Cardiac fibroblast (primary cell): ENCODE data around the gene SCAF8.

Experiments used
- DNase-seq, 2 donors: peaks; one replicate each; pipeline versions ENCODE4 v3.0.0 to v3.0.0-alpha.2; 2010; ENCODE audit warnings: low read depth in 2 of 2
- H3K4me3 ChIP-seq, 2 donors: replicated peaks in 1 of 2; 1 replicate in 1 of 2; 2 replicates in 1 of 2; pipeline ENCODE4 v1.5.1; 2011; ENCODE audit warnings: low read depth in 2 of 2, low read length in 2 of 2, mild to moderate bottlenecking in 2 of 2, moderate library complexity in 1 of 2
- TF ChIP-seq, protein P1 (sequence below): IDR thresholded peaks from one replicate; pipeline ENCODE4 v1.5.1; 2011; ENCODE audit warnings: low read depth, mild to moderate bottlenecking, low read length, inconsistent platforms

SCAF8 gene

DNA sequence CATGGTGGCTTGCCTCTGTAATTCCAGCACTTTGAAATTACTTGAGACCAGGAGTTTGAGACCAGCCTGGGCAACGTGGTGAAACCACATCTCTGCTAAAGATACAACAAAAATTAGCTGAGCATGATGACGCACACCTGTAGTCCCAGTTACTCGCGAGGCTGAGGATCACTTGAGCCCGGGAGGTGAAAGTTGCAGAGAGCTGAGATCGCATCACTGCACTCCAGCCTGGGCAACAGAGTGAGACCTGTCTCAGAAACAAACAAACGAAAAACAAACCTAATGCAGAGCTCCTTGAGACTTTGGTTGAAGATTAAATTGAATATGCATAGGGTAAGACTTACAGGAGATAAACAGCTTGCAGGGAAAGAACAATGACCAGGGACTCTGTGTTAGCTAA is 80.8 kb downstream of the SCAF8 start:
- DNase-seq = no peak
- TF ChIP-seq, protein P1, sequence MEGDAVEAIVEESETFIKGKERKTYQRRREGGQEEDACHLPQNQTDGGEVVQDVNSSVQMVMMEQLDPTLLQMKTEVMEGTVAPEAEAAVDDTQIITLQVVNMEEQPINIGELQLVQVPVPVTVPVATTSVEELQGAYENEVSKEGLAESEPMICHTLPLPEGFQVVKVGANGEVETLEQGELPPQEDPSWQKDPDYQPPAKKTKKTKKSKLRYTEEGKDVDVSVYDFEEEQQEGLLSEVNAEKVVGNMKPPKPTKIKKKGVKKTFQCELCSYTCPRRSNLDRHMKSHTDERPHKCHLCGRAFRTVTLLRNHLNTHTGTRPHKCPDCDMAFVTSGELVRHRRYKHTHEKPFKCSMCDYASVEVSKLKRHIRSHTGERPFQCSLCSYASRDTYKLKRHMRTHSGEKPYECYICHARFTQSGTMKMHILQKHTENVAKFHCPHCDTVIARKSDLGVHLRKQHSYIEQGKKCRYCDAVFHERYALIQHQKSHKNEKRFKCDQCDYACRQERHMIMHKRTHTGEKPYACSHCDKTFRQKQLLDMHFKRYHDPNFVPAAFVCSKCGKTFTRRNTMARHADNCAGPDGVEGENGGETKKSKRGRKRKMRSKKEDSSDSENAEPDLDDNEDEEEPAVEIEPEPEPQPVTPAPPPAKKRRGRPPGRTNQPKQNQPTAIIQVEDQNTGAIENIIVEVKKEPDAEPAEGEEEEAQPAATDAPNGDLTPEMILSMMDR = no peak
- H3K4me3 ChIP-seq = no peak overlapping the region

DNA sequence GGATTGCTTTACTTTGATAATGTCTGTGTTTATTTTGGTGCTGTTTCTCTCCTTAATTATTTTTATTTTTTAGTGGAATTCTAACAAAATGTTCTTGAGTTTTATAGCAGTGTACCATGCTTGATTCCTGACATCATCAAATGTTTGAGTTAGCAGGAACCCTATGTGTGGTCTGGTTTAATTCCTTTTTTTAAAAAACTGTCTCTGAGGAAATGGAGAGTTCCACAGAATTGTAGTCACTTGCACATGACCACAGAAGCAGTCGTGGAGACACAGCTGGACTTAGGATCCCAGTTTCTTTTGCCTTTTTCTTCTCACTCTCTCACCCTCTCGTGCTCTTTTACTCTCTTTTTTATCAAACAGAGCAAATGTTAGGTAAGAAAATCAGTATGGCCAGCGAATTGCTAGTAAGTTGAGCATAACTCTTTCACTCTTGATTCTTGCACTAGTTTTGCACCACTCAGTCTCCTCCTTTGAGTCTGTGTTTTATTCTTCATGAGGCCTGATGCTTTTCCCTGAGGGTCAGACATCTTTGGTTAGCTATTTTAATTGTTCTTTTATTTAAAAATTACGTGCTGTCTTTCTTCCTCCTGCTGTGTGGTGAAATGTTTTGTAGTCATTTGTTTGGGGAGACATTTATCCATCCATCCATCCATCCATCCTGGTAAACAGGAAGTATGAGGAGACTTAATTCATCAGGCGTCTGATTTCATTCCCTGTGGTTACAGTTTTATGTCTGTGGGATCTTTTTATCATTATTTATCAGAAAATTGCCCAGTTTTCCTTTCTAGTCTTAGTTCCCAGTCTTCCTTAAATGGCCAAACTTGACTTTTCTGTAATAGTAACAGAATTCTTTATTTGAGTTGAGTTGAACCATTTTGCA is 83.0 kb downstream of the SCAF8 start:
- DNase-seq = peak in 1 of 2 donors; percentile 27
- TF ChIP-seq, protein P1 = no peak
- no peak overlapping the region for H3K4me3 ChIP-seq

DNA sequence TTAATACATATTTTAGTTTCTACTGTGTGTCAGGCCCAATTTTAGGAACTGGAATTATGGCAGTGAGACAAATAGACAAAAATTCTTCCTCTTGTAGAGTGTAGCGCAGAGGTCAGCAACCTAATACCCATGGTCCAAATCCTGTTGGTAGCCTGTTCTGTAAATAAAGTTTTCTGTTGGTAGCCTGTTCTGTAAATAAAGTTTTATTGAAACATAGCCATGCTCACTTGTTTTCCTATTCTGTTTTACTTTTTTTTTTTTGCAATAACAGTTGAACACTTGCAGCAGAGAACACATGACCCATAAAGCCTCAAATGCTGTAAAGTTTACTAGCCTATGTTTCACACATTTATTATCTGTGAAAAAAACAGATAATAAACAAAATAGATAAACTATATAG is 87.9 kb downstream of the SCAF8 start:
- no peak for DNase-seq
- TF ChIP-seq, protein P1 = no peak

DNA sequence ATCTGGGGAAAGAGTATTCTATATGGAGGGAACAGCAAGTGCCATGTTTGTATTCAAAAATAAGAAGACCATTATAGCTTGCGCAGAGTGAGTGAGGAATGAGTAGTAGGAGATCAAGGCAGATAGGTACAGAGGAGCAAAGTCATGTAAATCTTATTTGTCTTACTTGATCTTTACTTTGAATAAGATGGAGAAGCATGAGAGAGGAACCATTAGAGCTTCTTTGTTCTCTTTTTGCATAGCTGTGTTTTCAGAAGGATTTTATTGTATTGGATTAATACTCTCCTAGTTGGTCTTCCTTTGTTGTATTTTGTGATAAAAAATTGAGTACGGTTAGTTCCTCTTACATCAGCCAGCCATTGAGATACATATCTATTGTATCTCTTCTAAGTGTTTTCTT is 88.4 kb downstream of the SCAF8 start:
- no peak overlapping the region for H3K4me3 ChIP-seq
- DNase-seq = no peak
- TF ChIP-seq, protein P1 = no peak

More for the DNA sequence above, 87.9 kb downstream of the SCAF8 start:
- H3K4me3 ChIP-seq = no peak overlapping the region

DNA sequence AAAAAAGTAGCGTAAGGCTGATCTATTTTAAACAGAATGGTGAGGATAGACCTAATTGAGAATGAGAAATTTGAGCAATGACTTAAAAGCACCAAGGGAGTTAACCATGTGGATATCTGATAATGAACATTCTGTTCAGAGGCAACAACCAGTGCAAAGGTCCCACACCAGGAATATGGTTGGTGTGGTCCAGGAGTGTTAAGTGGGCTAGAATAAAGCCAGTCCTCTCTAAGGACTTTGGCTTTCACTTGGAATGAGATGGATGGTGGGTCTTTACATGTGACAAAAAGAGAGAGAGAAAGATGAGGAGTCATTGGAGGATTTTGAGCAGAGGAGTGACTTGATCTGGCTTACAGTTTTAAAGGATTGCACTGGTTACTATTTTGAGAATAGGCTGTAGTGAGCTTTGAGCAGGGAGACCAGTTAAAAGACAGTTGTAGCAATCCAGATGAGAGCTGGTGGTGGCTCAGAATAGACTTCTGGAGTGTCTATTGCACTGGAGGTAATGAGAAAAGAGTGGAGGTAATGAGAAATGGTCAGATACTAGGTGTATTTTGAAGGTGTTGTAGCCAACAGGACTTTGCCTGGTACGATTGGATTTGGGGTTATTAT is 89.8 kb downstream of the SCAF8 start:
- no peak for DNase-seq
- no peak overlapping the region for H3K4me3 ChIP-seq
- TF ChIP-seq, protein P1 = no peak

DNA sequence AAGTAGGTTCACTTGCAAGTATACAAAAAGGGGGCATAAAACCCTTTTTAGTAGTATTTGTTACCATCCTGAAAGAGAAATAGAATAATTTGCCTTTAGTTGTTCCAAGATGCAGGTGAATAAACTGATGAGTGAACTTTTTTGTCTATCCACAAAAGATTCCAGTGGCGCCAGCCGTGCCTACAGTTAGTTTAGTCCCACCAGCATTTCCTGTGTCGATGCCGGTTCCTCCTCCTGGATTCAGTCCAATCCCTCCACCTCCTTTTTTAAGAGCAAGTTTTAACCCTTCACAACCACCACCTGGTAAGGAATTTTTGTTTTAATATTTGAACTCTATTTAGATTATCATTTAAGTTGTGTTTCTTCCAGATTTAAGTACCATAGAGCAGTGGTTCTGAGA is 90.9 kb downstream of the SCAF8 start:
- TF ChIP-seq, protein P1 = no peak
- no peak overlapping the region for H3K4me3 ChIP-seq
- DNase-seq = peak; percentile 25 to 28
